HG02884 (cell line): ENCODE measurements around the gene OR8D4.
A peak's percentile ranks its signal among the peaks of the same experiment; 100 is the strongest.
"Not testable (repeated sequence)": the region's sequence is repeated elsewhere in the genome, so short reads cannot be mapped to it uniquely, and the experiment has no call there.

Source experiments
- ATAC-seq: cut with Tn5 transposase; IDR thresholded peaks from one replicate; pipeline ENCODE4 v1.9.1; 2021; ENCODE audit warnings: mild to moderate bottlenecking, moderate library complexity; ENCODE audit not compliant: unreplicated experiment

OR8D4 gene

DNA sequence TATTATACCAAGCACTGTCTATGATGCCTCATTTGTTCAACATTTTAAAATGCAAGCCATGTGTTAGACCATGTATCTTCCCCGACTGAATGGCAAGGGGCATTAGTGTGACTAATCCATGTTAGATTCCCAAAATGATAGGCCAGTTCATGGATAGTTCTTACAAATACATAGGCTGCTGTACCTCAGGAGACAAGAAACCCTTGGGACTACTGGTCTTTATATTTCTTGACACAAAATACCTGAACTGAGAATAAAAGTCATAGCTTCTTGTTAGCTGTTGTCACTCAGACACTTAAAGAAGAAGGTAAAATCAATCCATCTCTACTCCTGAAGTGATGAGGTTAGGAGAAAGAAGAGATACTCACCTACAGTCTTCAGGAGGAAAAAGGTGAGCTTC lies at the start of gene OR8D4:
OR8D4 (plus strand) TSS at position 301 of the 400 bp plus-strand sequence. CDS start 4,265 bp downstream, outside the sequence.
- ATAC-seq: no peak

DNA sequence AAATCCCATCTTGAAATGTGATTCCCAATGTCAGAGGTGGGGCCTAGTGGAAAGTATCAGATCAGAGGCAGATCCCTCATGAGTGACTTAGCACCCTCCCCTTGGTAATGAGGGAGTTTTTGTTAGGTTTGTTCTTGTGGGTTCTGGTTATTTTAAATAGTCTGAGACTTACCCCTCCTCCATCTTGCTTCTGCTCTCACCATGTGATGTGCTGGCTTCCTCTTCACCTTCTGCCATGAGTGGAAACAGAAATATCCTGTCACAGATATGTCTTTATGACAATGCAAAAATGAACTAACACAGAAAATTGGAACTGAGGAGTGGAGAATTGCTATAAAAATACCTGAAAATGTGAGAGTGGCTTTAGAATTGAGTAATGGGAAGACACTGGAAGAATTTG lies 49.6 kb upstream of the OR8D4 start:
- no peak for ATAC-seq

DNA sequence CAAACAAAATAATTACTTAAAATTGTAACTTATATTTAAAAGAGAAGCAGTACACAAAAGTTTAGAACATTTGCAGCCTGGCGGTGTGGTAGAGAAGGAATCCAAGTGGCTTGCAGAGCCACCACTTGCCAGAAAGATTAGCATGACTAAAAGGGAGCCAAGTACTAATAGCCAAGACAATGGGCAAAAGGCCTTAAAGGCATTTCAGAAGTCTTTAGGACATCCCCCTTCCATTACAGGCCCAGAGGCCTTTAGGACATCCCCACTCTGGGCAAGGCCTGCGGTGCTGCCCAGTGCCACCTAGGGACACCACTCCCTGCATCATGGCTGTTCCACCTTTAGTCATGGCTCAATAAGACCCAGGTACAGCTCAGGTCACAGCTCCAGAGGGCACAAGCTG lies 48.9 kb upstream of the OR8D4 start:
- ATAC-seq: no peak

DNA sequence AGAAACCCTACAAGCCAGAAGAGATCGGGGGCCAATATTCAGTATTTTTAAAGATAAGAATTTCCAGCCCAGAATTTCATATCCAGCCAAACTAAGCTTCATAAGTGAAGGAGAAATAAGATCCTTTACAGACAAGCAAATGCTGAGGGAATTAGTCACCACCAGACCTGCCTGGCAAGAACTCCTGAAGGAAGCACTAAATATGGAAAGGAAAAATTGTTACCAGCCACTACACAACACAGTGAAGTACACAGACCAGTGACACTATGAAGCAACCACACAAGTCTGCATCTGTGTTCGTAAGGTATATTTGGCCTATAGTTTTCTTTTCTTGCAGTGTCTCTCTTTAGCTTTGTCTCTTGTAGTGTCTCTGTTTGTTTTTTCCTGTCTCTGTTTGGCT lies 45.5 kb upstream of the OR8D4 start:
- ATAC-seq: no peak

DNA sequence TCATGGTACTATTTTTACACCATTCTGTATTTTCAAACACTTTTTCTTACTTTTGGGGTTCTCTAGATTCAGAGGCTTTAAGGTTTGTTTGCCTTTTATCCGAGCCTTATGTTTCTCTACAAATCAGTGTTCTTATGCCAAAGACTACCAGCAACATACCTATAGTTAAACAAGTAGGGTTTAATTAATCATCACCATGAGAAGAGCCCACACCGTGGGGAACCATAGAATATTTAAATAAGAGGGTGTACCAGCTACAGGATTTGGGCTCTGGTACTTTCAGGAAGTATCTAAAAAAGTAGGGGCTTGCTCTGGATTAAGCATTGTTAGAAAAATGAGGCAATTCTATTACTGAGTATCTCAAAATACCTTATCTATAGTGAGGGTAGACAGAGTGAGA lies 42.2 kb upstream of the OR8D4 start:
- ATAC-seq: no peak

DNA sequence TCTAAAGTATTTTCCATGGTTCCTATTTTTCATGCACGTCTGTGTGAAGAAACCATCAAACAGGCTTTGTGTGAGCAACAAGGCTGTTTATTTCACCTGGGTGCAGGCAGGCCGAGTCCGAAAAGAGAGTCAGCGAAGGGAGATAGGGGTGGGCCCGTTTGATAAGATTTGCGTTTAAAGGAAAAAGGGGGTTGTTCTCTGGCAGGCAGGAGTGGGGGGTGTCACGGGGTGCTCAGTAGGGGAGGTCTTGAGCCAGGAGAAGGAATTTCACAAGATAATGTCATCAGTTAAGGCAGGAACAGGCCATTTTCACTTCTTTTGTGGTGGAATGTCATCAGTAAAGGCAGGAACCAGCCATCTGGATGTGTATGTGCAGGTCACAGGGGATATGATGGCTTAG lies 36.7 kb upstream of the OR8D4 start:
- ATAC-seq: not testable (repeated sequence)

DNA sequence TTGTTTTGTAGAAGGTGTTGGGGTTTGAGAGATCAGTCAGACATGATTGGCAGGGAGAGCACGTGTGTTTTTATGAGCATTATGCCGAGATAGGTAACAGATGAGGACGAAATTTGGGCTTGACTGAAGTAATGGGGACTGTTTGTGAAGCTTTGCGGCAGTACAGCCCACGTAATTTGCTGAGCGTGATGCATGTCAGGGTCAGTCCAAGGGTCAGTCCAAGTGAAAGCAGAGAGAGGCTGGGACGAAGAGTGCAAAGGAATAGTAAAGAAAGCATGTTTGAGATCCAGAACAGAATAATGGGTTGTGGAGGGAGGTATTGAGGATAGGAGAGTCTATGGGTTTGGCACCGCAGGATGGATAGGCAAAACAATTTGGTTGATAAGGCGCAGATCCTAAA lies 34.2 kb upstream of the OR8D4 start:
- not testable (repeated sequence) for ATAC-seq

DNA sequence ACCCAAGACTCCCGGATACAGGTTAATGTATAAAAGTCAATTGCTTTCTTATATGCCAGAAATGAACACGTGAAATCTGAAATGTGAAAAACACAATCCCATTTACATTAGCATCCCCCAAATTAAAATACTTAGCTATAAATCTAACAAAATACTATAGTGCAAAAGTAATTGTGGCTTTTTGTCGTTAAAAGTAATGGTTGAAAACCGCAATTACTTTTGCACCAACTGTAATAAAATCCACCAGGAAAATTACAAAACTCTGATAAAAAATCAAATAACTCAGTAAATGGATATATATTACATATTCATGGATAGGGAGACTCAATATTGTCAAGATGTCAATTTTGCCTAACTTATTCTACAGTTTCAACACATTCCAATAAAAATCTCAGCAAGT lies 21.1 kb upstream of the OR8D4 start:
- ATAC-seq: no peak

DNA sequence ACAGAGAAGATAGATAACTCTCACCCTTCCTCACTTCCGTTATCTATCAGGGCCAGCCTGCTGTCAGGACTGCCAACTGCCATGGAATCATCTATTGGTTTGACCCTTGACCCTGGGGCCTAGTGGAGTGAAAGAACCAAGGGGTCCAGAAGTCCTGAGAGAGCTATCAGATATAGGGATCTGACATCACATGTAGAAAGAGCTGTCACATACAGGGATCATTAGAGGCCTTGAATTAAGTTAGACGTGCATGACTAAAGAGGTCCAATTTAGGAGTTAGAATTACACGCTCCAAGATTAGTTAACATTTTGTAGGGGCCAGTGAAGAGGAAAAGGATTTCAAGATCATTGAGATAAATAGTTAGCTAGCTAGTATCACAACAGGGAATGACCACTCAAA lies 16.4 kb upstream of the OR8D4 start, which contains the start of gene TMEM225:
TMEM225 (minus strand) TSS at position 101 of the 400 bp plus-strand sequence. CDS start 245 bp downstream, outside the sequence.
- ATAC-seq: no peak

DNA sequence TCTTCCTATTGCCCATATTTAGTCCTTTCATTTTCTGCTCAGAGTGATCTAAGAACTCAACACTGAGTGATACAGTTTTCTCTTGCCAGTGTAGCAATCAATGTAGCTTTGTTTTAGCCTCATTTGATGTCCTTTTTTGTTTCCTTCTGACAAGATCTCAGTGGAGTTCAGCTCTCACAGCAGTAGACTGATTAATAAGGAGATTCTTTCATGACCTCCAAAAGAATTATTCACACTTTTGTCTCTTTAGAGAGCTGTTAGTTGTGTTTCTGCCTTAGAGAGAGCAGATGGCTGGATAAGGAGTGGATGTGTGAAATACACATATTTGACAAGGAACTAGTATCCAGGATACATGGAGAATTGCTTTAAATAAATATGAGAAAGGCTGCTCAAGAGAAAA lies 9.9 kb upstream of the OR8D4 start:
- ATAC-seq: no peak

DNA sequence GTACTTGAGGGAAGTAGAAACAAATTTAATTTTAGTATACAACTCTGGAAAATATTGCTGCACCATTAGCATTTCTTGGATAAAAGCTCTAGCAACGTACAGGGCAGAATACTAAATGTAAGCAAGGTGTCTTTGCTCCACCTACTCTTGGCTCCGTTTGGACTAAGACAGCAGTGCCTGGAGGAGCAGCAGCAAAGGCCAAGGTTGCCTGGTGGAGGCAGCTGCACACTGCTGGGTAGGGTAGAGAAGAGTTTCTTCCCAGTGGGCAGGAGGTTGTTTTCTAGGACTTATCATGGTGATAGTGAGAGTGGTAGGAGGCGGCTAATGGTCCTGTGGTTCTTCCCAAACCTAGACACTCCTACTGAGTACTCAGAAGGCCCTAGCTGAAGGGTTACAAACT lies 2.2 kb upstream of the OR8D4 start:
- ATAC-seq: no peak

DNA sequence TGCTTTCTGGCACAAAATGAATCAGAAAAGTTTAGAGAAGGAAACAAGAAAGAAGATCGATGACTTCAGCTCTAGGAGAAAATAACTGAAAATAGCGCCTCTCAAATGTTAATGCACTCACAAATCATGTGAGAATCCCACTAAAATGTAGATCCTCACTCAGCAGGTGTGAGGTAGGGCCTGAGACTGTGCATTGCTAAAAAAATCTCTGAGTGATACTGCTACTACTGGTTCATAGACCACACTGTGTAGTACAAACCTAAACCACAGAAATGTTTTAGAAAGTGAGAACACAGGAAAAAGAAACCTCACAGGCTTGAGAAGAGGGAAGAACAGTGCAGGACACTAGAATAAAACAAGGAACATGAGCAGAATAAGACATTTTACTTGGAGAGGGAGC lies 2.0 kb downstream of the OR8D4 start:
- ATAC-seq: peak; percentile 97

DNA sequence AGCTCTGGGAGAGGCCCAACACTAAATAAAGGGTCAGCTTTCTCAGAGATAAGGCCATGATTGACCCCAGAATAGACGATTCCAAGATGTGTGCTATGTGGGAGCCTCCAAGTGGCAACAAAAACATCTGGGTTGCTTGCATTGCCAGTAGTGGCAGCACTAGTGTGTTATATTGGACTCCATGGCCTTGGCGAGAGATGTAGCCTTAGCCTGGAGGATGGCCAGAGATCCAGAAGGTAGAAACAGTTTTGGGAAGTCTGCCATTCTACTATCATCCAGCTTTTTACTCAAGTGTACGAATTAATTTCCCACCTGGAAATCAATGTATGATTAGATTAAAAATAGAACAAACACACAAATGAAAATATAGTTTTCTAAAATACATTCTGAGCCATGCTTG lies 3.0 kb downstream of the OR8D4 start:
- no peak for ATAC-seq

DNA sequence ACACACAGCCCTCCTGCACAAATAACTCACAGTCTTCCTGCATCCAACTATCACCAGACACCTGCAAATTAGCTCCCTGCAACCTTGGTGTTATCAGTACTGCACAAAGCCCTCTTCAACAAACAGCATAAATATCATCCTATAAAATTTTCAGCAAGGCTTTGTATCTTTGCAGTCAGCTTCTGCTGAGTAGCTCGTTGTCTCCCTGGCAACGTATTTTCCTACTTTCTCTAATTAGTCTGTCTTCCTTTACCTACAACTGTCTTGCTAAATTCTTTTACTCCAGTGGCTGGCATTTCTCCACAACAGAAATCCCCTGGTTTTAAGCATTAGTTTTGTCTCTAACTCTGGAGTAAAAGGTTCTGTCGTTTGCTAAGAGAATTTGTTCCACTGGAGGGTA lies 3.9 kb downstream of the OR8D4 start:
- ATAC-seq: no peak

DNA sequence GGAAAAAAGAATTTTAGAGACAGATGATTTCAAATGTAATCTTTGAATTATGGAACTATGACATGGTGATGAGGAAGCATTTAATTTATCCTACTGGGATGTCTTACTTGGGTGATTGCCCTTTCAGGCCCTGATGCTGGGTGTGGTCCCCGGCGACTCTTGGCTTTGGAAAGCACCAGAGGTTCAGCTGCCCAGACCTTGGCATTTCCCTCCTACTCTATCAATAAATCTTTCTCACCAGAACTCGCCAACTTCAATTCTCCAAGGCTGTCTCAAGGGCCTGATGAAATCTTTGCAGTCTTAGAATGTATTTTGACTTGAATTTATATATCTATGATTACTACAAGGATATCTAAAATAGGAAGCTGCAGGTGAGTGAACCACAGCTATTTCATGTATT lies 19.0 kb downstream of the OR8D4 start:
- no peak for ATAC-seq

DNA sequence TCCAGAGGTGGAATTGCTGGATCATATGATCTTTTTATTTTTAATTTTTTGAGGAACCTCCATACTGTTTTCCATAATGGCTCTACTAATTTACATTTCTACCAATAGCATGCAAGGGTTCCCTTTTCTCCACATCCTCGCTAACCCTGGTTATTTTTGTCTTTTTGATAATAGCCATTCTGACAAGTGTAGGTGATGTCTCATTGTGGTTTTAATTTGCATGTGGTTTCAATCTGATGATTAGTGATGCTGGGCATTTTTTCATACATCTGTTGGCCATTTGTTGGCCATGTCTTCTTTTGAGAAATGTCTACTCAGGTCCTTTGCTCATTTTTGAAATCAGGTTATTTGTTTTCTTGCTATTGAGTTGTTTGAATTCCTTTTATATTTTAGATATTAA lies 22.1 kb downstream of the OR8D4 start:
- ATAC-seq: no peak

DNA sequence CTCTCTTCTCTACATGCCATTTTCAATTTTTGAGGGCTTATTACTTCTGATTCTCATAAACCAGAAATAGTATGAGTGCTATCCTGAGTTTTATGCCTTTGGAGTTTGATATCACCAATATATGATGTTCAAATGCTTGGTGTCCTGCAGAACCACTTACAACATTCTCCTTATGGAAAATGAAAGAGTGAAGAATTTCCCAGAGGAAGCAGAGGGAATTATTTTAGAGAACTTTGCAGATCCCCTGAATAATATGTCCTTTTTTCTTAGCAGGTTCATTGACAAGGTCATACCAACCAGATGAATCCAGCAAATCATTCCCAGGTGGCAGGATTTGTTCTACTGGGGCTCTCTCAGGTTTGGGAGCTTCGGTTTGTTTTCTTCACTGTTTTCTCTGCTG lies 37.4 kb downstream of the OR8D4 start, which contains the start of gene OR4D5:
OR4D5 (plus strand) TSS at position 301 of the 400 bp plus-strand sequence; CDS start at position 301, 0 bp downstream.
- ATAC-seq: no peak

DNA sequence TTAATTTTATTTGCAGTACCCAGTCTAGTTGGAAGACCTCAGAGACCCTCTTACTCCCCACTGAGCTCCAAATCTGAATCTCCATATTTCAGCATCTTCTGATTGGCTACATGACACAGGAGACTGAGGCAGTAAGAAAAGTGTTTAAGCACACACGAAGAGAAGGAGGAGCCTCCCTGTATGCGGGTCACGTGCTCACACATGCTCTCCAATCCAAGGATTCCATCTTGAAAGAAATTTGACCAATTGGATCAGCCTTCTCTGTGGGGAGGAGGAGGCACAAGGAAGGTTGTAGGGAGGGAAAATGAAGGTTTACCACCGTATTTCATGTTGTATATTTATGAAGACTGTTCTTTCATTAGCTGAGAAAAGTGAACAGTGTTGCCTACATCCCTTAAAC lies 40.4 kb downstream of the OR8D4 start:
- no peak for ATAC-seq

DNA sequence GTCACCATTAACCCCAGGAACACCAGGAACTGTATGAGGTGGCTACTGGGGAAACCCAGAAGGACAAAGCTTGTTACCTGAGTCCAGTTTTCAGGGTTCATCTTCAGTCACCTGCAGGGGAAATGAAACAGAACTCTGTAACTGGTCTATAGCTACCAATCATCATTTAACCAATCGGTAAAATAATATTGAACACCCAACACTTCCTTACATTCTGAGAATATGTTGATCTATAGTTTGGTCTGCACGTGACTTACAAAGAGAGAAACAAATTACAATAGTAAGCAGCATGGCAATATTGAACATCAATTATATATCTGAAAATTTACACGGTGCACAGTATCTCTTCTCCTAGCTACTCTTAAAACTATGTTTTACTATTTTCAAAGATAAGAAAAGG lies 41.8 kb downstream of the OR8D4 start, which contains the start of gene OR6T1:
OR6T1 (minus strand) TSS at position 101 of the 400 bp plus-strand sequence; CDS start at position 101, 0 bp downstream.
- no peak for ATAC-seq

DNA sequence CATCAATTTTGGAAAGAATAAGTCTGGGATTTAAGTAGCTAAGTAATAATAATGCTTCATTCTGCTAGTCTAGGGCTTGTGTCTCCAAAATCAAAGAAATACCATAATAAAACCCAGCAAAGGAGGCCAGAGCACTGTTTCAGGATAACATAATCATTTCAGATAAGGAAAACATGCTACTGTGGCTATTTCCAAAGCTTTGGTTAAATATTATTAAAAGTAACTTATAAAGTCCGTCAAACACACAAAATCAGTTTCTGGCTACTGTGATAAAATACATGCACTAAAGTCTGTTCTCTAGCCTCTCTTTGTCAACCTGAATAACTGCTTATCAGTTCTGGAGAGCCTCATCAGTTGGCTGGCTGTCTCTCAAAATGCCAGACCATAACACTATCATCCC lies 43.2 kb downstream of the OR8D4 start:
- no peak for ATAC-seq

DNA sequence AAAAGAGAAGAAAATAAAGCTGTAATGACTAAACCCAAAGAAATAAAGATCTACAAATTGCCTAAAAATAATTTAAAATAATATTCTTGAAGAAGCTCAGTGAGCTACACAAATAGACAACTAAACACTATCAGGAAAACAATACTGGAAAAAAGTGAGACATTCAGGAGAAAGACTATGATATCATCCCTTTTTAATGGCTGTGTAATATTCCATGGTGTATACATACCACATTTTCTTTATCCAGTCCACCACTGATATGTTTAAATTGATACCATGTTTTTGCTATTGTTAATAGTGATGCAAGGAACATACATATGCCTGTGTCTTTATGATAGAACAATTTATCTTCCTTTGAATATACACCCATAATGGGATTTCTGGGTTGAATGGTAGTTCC lies 54.8 kb downstream of the OR8D4 start:
- no peak for ATAC-seq
